ENCODE measurements around the gene KIAA1755. TPM values are rescaled to one million over a fixed set of nuclear protein-coding genes. Genes with fewer than 3 reads are reported as not detected.

The KIAA1755 gene
- total and polyA plus RNA-seq, 10 of the 15 experiments (the other 5 are each of a cell fraction or from before 2014, with no cell fraction given), result not detected

- ChIA-PET SMC1A (ENCODE audit: uncharacterized antibody, unreplicated experiment) (no interaction called here), CTCF (no interaction called here), POLR2A (no interaction called here), RAD21 (ENCODE audit: unreplicated experiment) (no interaction called here)
- in situ Hi-C loops (cut with MboI) (no loop called here), intact Hi-C loops (cut with micrococcal nuclease; ENCODE audit: unreplicated experiment) (no loop called here)
- 47% methylated on average over 13 of the region's 13 CpGs for WGBS (ENCODE audit: insufficient coverage, insufficient replicate concordance, low lambda C conversion rate, missing lambda C conversion rate)
- FAIRE-seq, result no peak
- no peaks in the 10 kb centered on the region for H3K9me3 ChIP-seq (replicated peaks; ENCODE audit: control insufficient read depth, insufficient read depth, low read length)
- BruUV-seq (replicated peaks), result no TSS peak
- H3K36me3 ChIP-seq (ENCODE audit: control insufficient read depth in 2 of 2, insufficient read depth in 2 of 2, low read length in 1 of 2), result no peaks in the 10 kb centered on the region
- no peak overlapping the region for H3K27ac ChIP-seq (ENCODE audit: control insufficient read depth, insufficient read depth)
- H2AFZ ChIP-seq (ENCODE audit: control insufficient read depth, low read depth, low read length), result no peak overlapping the region
- DNase-seq (ENCODE audit: low read depth, low spot score), result no peak
- H3K27me3 ChIP-seq (replicated peaks in 1 of 2; ENCODE audit: control insufficient read depth in 2 of 2, insufficient read depth in 2 of 2, low read length in 1 of 2), result peaks cover 3 to 7% of the 10 kb centered on the region in 2 experiments
- ATAC-seq, result no peak
- H3K9ac ChIP-seq (ENCODE audit: control insufficient read depth, insufficient read depth, low read length), result no peak overlapping the region
- H3K4me3 ChIP-seq, result no peak overlapping the region
- no peak overlapping the region for H3K4me2 ChIP-seq (ENCODE audit: control insufficient read depth, insufficient read depth)
- H3K4me1 ChIP-seq (ENCODE audit: control insufficient read depth, insufficient read depth, low read length), result no peaks in the 10 kb centered on the region; the same call in 1 of the 2 replicates
- H3K79me2 ChIP-seq (ENCODE audit: control insufficient read depth, insufficient read depth, low read length), result no peaks in the 10 kb centered on the region
- no peaks in the 10 kb centered on the region for H4K20me1 ChIP-seq (ENCODE audit: control insufficient read depth, insufficient read depth)
- TF ChIP-seq STAT1 (conservative IDR thresholded peaks at IDR 0.05), result no peak
- no peak for TF ChIP-seq CBX3 (IDR thresholded peaks at IDR 0.05; ENCODE audit: borderline replicate concordance, low read depth)
- no peak for TF ChIP-seq YY1 (IDR thresholded peaks at IDR 0.05; ENCODE audit: low read depth, low read length)
- TF ChIP-seq CREB1 (IDR thresholded peaks at IDR 0.05; ENCODE audit: low read depth), result no peak
- no peak for TF ChIP-seq ASH2L (IDR thresholded peaks at IDR 0.05; ENCODE audit: borderline replicate concordance, low read depth)
- TF ChIP-seq BCL11A (IDR thresholded peaks at IDR 0.05; ENCODE audit: low read depth, low read length), result no peak
- no peak for TF ChIP-seq ZNF274 (IDR thresholded peaks at IDR 0.05; ENCODE audit: insufficient read depth, insufficient read length)
- TF ChIP-seq SUPT20H (IDR thresholded peaks at IDR 0.05; ENCODE audit: borderline replicate concordance, control insufficient read depth, low read depth, low read length), result no peak
- no peak for TF ChIP-seq HDAC2 (IDR thresholded peaks at IDR 0.05)
- no peak for TF ChIP-seq BMI1 (IDR thresholded peaks at IDR 0.05; ENCODE audit: borderline replicate concordance)
- TF ChIP-seq, protein P1, sequence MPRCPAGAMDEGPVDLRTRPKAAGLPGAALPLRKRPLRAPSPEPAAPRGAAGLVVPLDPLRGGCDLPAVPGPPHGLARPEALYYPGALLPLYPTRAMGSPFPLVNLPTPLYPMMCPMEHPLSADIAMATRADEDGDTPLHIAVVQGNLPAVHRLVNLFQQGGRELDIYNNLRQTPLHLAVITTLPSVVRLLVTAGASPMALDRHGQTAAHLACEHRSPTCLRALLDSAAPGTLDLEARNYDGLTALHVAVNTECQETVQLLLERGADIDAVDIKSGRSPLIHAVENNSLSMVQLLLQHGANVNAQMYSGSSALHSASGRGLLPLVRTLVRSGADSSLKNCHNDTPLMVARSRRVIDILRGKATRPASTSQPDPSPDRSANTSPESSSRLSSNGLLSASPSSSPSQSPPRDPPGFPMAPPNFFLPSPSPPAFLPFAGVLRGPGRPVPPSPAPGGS (IDR thresholded peaks at IDR 0.05; ENCODE audit: borderline replicate concordance, insufficient read depth, low read depth, low read length, poor library complexity, severe bottlenecking), result no peak
- no peak for TF ChIP-seq POLR2A (IDR thresholded peaks at IDR 0.05; ENCODE audit: low read depth, low read length)
- no peak for TF ChIP-seq RAD21 (IDR thresholded peaks at IDR 0.05; ENCODE audit: insufficient read depth, low read depth, low read length)
- TF ChIP-seq TCF7 (IDR thresholded peaks at IDR 0.05; ENCODE audit: borderline replicate concordance), result no peak
- TF ChIP-seq ATF7 (IDR thresholded peaks at IDR 0.05; ENCODE audit: low read depth), result no peak
- no peak for TF ChIP-seq EED (IDR thresholded peaks at IDR 0.05; ENCODE audit: low read depth)
Observed at GRCh38 chr20:38298768-38299288, 38.3 kb upstream of the KIAA1755 start.

Data from GM12878 (cell line).